SK-N-SH (cell line): ENCODE data around the gene TCEA2. TPM values are rescaled to one million over a fixed set of nuclear protein-coding genes. Genes with fewer than 3 reads are reported as not detected.
A peak's percentile ranks its signal among the peaks of the same experiment; 100 is the strongest.

ENCODE experiments used
- CTCF ChIA-PET: fragments of 300-600, 350-600 bp; formaldehyde crosslinking; extraction: SDS; loops from one replicate; lab custom pipeline; 2021; lab: Yijun Ruan, JAX
- POLR2A ChIA-PET: fragments of 350-600 bp; sonication (Branson Sonifier 250); formaldehyde crosslinking; extraction: SDS; loops from one replicate; lab custom pipeline; 2020; ENCODE audit warnings: antibody characterized with exemption, inconsistent platforms; lab: Yijun Ruan, JAX
- DNase-seq: peaks from one replicate; pipeline ENCODE4 v3.0.0; 2012
- H2AFZ ChIP-seq: fragments of 200-600 bp; sonication (generic); 2 replicates; pipeline ENCODE4 v1.8.1; 2016; ENCODE audit warnings: antibody characterized with exemption, mild to moderate bottlenecking, low read depth
- H3F3A ChIP-seq: fragments of 200-600 bp; sonication (generic); replicated peaks from 2 replicates; pipeline ENCODE3; 2016; ENCODE audit warnings: antibody characterized with exemption, mild to moderate bottlenecking; ENCODE audit not compliant: insufficient read depth
- H3K27ac ChIP-seq, 2 experiments: fragments of 200-500 bp in 1 of 2; fragments of 200-600 bp in 1 of 2; sonication (Bioruptor generic) in 1 of 2; sonication (generic), shearing (Covaris generic) in 1 of 2; 2 replicates each; pipeline versions ENCODE4 v1.5.1 to v1.6.1; 2014 to 2016; ENCODE audit warnings: low read depth in 2 of 2, inconsistent platforms in 1 of 2, low read length in 1 of 2, mild to moderate bottlenecking in 1 of 2, mixed read lengths in 1 of 2
- H3K27me3 ChIP-seq: fragments of 200-600 bp; sonication (generic), shearing (Covaris generic); 2 replicates; pipeline ENCODE4 v1.6.1; 2016; ENCODE audit warnings: mixed run types; ENCODE audit not compliant: insufficient read depth
- H3K36me3 ChIP-seq, 2 experiments: fragments of 200-500 bp in 1 of 2; fragments of 200-600 bp in 1 of 2; sonication (Bioruptor generic) in 1 of 2; sonication (generic) in 1 of 2; replicated peaks in 1 of 2; 2 replicates each; pipeline versions ENCODE3 to v1.5.1; 2014 to 2016; ENCODE audit warnings: low read length in 1 of 2, mild to moderate bottlenecking in 1 of 2; ENCODE audit not compliant: insufficient read depth in 2 of 2, control insufficient read depth in 1 of 2
- H3K4me1 ChIP-seq, 2 experiments: fragments of 200-500 bp in 1 of 2; fragments of 200-600 bp in 1 of 2; sonication (Bioruptor generic) in 1 of 2; sonication (generic), shearing (Covaris generic) in 1 of 2; 2 replicates each; pipeline versions ENCODE4 v1.5.1 to v1.6.1; 2014 to 2016; ENCODE audit warnings: low read depth in 1 of 2, low read length in 1 of 2, mixed run types in 1 of 2; ENCODE audit not compliant: insufficient read depth in 2 of 2, control insufficient read depth in 1 of 2
- H3K4me2 ChIP-seq: fragments of 200-600 bp; sonication (generic), shearing (Covaris generic); 2 replicates; pipeline ENCODE4 v1.6.1; 2017; ENCODE audit warnings: mixed run types
- H3K4me3 ChIP-seq, 2 experiments: fragments of 200-500 bp in 1 of 2; fragments of 200-600 bp in 1 of 2; sonication (Bioruptor generic) in 1 of 2; sonication (generic), shearing (Covaris generic) in 1 of 2; 2 replicates each; pipeline versions ENCODE4 v1.5.1 to v1.8.1; 2014 to 2016; ENCODE audit warnings: low read depth in 2 of 2, inconsistent platforms in 1 of 2, low read length in 1 of 2, mild to moderate bottlenecking in 1 of 2, mixed read lengths in 1 of 2, moderate library complexity in 1 of 2
- H3K79me2 ChIP-seq: fragments of 200-600 bp; sonication (generic); 2 replicates; pipeline ENCODE4 v1.8.1; 2017; ENCODE audit warnings: mild to moderate bottlenecking; ENCODE audit not compliant: insufficient read depth
- H3K9ac ChIP-seq: fragments of 200-600 bp; sonication (generic); 2 replicates; pipeline ENCODE4 v1.6.1; 2017; ENCODE audit warnings: mixed run types
- H3K9me2 ChIP-seq: fragments of 200-600 bp; sonication (generic); 2 replicates; pipeline ENCODE4 v1.6.1; 2017; ENCODE audit warnings: mixed run types
- H3K9me3 ChIP-seq: fragments of 200-600 bp; sonication (generic); 2 replicates; pipeline ENCODE4 v1.6.1; 2017; ENCODE audit warnings: mixed run types, mild to moderate bottlenecking, moderate library complexity
- H4K20me1 ChIP-seq: fragments of 200-600 bp; sonication (generic); 2 replicates; pipeline ENCODE4 v1.6.1; 2017; ENCODE audit warnings: mild to moderate bottlenecking, mixed run types; ENCODE audit not compliant: insufficient read depth
- EP300 ChIP-seq, 2 experiments: IDR thresholded peaks; 2 replicates each; pipeline versions ENCODE4 v1.4.0 to v1.6.1; 2012; ENCODE audit warnings: borderline replicate concordance in 1 of 2, low read depth in 1 of 2, low read length in 1 of 2
- FOSL2 ChIP-seq: IDR thresholded peaks from 2 replicates; pipeline ENCODE4 v1.4.0; 2012; ENCODE audit warnings: low read depth, mild to moderate bottlenecking, moderate library complexity, borderline replicate concordance
- FOXJ3 ChIP-seq: sonication (generic); formaldehyde crosslinking; IDR thresholded peaks from 2 replicates; pipeline ENCODE4 v1.5.1; 2020; ENCODE audit warnings: mild to moderate bottlenecking, missing genetic modification reagents
- MXI1 ChIP-seq: IDR thresholded peaks from 2 replicates; pipeline ENCODE4 v1.6.1; 2012; ENCODE audit warnings: mild to moderate bottlenecking, low read depth, low read length, improper control_type of control experiment
- RAD21 ChIP-seq: IDR thresholded peaks from 2 replicates; pipeline ENCODE4 v1.6.1; 2012; ENCODE audit warnings: mild to moderate bottlenecking, low read length
- SIN3A ChIP-seq: IDR thresholded peaks from 2 replicates; pipeline ENCODE4 v1.6.1; 2012; ENCODE audit warnings: low read depth, mild to moderate bottlenecking, low read length, moderate library complexity, borderline replicate concordance
- SMC3 ChIP-seq: IDR thresholded peaks from 2 replicates; pipeline ENCODE4 v1.6.1; 2012; ENCODE audit warnings: low read depth, low read length, improper control_type of control experiment
- WGBS: methylation state at CpG from one replicate; pipeline ENCODE4 v1.1.6; 2017; ENCODE audit warnings: low lambda C conversion rate; 5-methylcytosine and 5-hydroxymethylcytosine counted together
- polyA plus RNA-seq, 3 experiments: library from polyadenylated mRNA; depleted of rRNA; stranded (reverse); fragments of >200 nt; gene quantifications; 2 replicates each; pipeline ENCODE4 v1.2.3, GENCODE V29; 2012
- TF ChIP-seq, protein P1 (sequence below): fragments of 200-600 bp; sonication (generic); IDR thresholded peaks from 2 replicates; pipeline ENCODE4 v1.6.1; 2017; ENCODE audit warnings: antibody characterized with exemption, mild to moderate bottlenecking, moderate library complexity

The TCEA2 gene
- polyA plus RNA-seq, 1 of the 3 experiments (the other 2 are of a cell fraction): 98.9 TPM

DNA sequence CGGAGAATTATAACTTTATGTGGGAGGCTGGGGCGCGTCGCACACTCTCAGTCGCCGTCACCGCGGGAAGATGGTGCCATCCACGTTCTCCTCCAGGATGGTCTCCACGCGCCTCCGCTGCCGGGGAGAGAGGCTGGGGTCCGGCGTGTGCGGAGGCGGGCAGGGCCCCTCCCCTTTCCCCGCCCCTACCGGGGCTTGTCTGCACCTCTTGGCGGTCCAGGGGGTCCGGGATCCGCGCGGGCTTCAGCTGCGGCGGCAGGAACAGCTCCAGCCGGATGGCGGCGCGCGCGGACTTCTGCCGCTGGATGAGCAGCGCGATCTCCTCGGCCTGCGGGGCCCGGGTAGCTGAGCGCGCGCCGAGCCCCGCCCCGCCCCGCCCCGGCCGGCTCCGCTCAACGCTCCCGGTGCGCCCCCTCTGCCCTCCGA lies 20.4 kb downstream of the TCEA2 start:
- POLR2A ChIA-PET: interaction anchor here (1.0 to 1.2 kb wide), 2 partner anchors 37 to 173 kb away, joined by 4 to 6 read pairs; partner anchors contain the start of gene PCMTD2
- peak; percentile 94 for DNase-seq

DNA sequence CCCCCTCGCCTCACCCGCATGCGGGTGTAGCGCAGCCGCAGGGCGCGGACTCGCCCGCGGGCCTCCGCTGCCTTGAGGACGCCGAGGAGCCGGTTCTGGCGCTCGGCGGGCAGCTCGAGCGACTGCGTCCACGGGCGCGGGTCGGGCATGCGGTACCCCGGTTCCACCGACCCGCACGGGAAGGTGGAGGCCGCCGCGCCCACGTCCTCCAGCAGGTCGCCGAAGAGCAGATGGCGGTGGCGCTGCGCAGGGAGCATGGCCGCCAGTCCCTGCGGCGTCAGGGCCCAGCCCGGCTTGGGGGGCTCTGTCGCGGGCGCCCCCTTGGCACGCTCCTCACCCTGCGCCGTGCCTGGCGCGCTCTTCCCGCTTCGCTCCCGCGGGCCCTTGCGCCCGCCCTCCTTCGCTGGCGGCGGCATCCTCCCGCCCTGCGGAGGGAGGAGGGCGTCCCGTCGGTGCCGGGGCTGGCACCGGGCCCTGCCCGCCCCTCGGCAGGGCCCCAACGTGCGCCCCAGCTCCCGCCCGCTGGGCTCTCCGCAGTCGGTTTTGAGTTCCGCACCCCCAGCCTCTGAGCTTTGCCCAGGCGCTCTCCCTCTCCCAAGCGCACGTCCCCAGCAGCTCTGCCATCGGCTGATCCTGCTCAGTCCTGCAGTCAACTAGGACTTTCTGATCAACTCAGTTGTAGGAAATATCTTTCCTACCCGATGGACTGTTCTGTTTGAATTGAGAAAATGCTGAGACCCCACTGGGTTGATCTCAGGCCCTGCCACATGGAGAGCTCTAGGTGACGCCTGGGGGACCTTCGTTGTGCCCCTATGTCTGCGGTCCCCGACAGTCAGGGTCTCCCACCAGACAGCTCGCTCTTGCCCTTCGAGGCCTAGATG lies 21.0 kb downstream of the TCEA2 start, which contains the start of gene LKAAEAR1:
TSS of gene LKAAEAR1 (minus strand) at position 595 of the 881 bp plus-strand sequence. CDS start at position 416, 179 bp downstream.
- Histone ChIP-seq H3F3A (peaks cover 13% of the 10 kb centered on the region), H3K79me2 (no peaks in the 10 kb centered on the region), H3K9ac (no peak within 1 kb of the TSS), H3K4me1 (peaks cover 2 to 26% of the 10 kb centered on the region in 2 experiments; a peak in 2 of 4 replicates), H3K9me2 (no peaks in the 10 kb centered on the region), H3K27ac (no peak within 1 kb of the TSS), H3K27me3 (no peaks in the 10 kb centered on the region; the same call in 1 of the 2 replicates), H3K36me3 (no peaks in the 10 kb centered on the region), H3K9me3 (no peaks in the 10 kb centered on the region), H3K4me3 (peak within 1 kb of the TSS; percentile 47 to 53), H4K20me1 (no peaks in the 10 kb centered on the region), H3K4me2 (peak within 1 kb of the TSS; percentile 85), H2AFZ (no peak within 1 kb of the TSS)
- DNase-seq: peak; percentile 74
- WGBS: 25% methylated on average over 13 of the region's 86 CpGs
- ChIA-PET CTCF (interaction anchor here (0.6 to 12.9 kb wide), 23 partner anchors 8 to 615 kb away, joined by 3 to 252 read pairs (median 4); partner anchors contain the start of genes C20orf204, NPBWR2, PCMTD2 and TCEA2), POLR2A (interaction anchor here (1.0 to 1.2 kb wide), 2 partner anchors 36 to 172 kb away, joined by 4 to 6 read pairs; partner anchors contain the start of gene PCMTD2)
- TF ChIP-seq EP300 (IDR thresholded peaks at IDR 0.05; ENCODE audit: borderline replicate concordance in 1 of 2, low read depth in 1 of 2, low read length in 1 of 2) (no peak), SMC3 (no peak), SIN3A (no peak), FOSL2 (no peak), FOXJ3 (CRISPR knock-in tag) (no peak)
- TF ChIP-seq, all 33 proteins: peak for 0

More for the DNA sequence above, 20.4 kb downstream of the TCEA2 start:
- Histone ChIP-seq H3K79me2 (no peaks in the 10 kb centered on the region), H4K20me1 (no peaks in the 10 kb centered on the region), H3K9me3 (no peaks in the 10 kb centered on the region), H3F3A (peaks cover 14% of the 10 kb centered on the region), H2AFZ (no peak overlapping the region), H3K4me2 (peak overlapping the region; percentile 85), H3K4me3 (peak overlapping the region; percentile 47 to 53), H3K27ac (no peak overlapping the region), H3K27me3 (no peaks in the 10 kb centered on the region; the same call in 1 of the 2 replicates), H3K4me1 (peaks cover 8 to 33% of the 10 kb centered on the region in 2 experiments; a peak in 3 of 4 replicates), H3K9me2 (no peaks in the 10 kb centered on the region), H3K9ac (no peak overlapping the region), H3K36me3 (no peaks in the 10 kb centered on the region)
- CTCF ChIA-PET: interaction anchor here (0.6 to 12.9 kb wide), 22 partner anchors 9 to 614 kb away, joined by 3 to 252 read pairs (median 4); partner anchors contain the start of genes NPBWR2, PCMTD2 and TCEA2
- WGBS: 3% methylated on average over 10 of the region's 52 CpGs
- TF ChIP-seq MXI1 (peak; percentile 33; the same call in 1 of the 2 replicates), SIN3A (no peak), RAD21 (peak; percentile 73), SMC3 (peak; percentile 70)
- TF ChIP-seq, protein P1, sequence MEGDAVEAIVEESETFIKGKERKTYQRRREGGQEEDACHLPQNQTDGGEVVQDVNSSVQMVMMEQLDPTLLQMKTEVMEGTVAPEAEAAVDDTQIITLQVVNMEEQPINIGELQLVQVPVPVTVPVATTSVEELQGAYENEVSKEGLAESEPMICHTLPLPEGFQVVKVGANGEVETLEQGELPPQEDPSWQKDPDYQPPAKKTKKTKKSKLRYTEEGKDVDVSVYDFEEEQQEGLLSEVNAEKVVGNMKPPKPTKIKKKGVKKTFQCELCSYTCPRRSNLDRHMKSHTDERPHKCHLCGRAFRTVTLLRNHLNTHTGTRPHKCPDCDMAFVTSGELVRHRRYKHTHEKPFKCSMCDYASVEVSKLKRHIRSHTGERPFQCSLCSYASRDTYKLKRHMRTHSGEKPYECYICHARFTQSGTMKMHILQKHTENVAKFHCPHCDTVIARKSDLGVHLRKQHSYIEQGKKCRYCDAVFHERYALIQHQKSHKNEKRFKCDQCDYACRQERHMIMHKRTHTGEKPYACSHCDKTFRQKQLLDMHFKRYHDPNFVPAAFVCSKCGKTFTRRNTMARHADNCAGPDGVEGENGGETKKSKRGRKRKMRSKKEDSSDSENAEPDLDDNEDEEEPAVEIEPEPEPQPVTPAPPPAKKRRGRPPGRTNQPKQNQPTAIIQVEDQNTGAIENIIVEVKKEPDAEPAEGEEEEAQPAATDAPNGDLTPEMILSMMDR: peak; percentile 54
